NT2/D1 (cell line): ENCODE measurements around the gene TAF10.

ENCODE experiments used
- SUZ12 ChIP-seq: IDR thresholded peaks from 2 replicates; pipeline ENCODE4 v1.6.1; 2011; ENCODE audit not compliant: insufficient read length, insufficient read depth; ENCODE audit errors: extremely low read depth
- ZNF274 ChIP-seq: IDR thresholded peaks from 2 replicates; pipeline ENCODE4 v1.6.1; 2011; ENCODE audit warnings: mild to moderate bottlenecking, low read depth, low read length

- TF ChIP-seq SUZ12 = no peak
- no peak for TF ChIP-seq ZNF274
Measured at GRCh38 chr11:6648501-6648900, 36.5 kb upstream of the TAF10 start.
